OCI-LY3 (cell line): ENCODE results near the gene OTOG.

ENCODE experiments used
- CTCF ChIP-seq: fragments of 200-600, 300-600 bp; sonication (generic); IDR thresholded peaks from 2 replicates; pipeline ENCODE4 v1.5.1; 2014; ENCODE audit warnings: antibody characterized with exemption, low read length, low read depth
- EZH2phosphoT487 ChIP-seq: fragments of 200-600 bp; shearing (Covaris generic); IDR thresholded peaks from 2 replicates; pipeline ENCODE4 v1.6.1; 2018; ENCODE audit warnings: antibody characterized with exemption, mixed run types, low read depth

DNA sequence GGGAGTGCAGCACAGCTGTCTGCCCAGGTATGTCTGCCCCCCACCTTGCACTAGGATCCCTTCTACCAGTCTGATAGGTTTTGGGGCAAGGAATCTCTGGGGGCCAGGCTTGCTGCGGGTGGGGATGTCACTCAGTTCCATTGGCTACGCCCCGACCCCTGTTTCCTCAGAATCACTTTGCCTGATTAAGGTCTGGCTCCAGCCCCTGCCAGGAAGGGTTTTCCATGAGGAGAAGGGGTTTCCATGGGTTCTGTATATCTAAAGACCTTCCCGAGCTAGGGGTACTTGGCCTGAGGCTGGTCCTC, 14.0 kb downstream of the OTOG start:
- no peak for TF ChIP-seq CTCF
- no peak for TF ChIP-seq EZH2phosphoT487
